Measurements from ENCODE around the gene CZIB.

DNA sequence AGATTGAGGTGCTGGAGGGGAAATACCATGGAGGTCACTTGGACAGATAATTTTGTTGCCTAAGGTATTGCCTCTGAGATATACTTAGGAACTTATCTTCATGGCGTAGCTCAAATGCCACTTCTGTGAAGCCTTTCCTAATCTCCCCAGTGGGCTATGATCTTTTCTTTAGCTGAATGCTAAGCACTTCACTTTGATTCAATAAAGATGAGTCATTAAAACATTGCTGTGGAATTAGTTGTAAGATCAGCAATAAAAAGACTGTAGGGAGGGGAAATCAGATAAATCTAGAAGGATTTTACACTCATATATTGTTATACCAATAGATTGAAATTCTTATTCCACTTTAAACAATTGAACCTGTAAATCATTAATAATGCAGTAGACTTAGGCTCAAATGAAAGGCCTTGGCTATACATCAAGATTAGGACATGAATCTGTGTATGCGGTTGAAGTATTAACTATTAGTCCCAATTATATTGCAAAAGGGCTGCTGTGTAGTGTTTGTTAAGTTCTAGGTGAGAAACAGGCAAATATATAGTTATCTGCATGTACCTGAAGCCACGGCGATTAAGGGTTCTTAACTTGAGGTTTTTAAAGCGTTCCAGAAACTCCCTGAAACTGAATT is 37.1 kb upstream of the CZIB start:
- TF ChIP-seq, protein P1, sequence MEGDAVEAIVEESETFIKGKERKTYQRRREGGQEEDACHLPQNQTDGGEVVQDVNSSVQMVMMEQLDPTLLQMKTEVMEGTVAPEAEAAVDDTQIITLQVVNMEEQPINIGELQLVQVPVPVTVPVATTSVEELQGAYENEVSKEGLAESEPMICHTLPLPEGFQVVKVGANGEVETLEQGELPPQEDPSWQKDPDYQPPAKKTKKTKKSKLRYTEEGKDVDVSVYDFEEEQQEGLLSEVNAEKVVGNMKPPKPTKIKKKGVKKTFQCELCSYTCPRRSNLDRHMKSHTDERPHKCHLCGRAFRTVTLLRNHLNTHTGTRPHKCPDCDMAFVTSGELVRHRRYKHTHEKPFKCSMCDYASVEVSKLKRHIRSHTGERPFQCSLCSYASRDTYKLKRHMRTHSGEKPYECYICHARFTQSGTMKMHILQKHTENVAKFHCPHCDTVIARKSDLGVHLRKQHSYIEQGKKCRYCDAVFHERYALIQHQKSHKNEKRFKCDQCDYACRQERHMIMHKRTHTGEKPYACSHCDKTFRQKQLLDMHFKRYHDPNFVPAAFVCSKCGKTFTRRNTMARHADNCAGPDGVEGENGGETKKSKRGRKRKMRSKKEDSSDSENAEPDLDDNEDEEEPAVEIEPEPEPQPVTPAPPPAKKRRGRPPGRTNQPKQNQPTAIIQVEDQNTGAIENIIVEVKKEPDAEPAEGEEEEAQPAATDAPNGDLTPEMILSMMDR (IDR thresholded peaks at IDR 0.05): no peak
- TF ChIP-seq POLR2AphosphoS5 (IDR thresholded peaks at IDR 0.05): no peak
- TF ChIP-seq EP300 (IDR thresholded peaks at IDR 0.05): no peak
